Epithelial cell of proximal tubule (primary cell): Measurements from ENCODE around the gene RPS25. TPM values are rescaled to one million over a fixed set of nuclear protein-coding genes. Genes with fewer than 3 reads are reported as not detected.
"Not testable (repeated sequence)": the region's sequence is repeated elsewhere in the genome, so short reads cannot be mapped to it uniquely, and the experiment has no call there.

Experiments
- DNase-seq: peaks from one replicate; pipeline ENCODE4 v3.0.0-alpha.2; 2011; ENCODE audit warnings: low read depth
- H3K4me3 ChIP-seq: 2 replicates; pipeline ENCODE4 v1.5.1; 2011; ENCODE audit warnings: low read depth, mild to moderate bottlenecking, low read length
- CTCF ChIP-seq: conservative IDR thresholded peaks from 2 replicates; pipeline ENCODE4 v1.5.1; 2012; ENCODE audit warnings: low read depth, mild to moderate bottlenecking, low read length
- total RNA-seq: library from RNA; depleted of rRNA; stranded (reverse); fragments of >200 nt; gene quantifications from 2 replicates; pipeline ENCODE4 v1.2.3, GENCODE V29; 2015

RPS25 gene
- total RNA-seq, 1 donor from 2014 or later = 2,833 TPM

DNA sequence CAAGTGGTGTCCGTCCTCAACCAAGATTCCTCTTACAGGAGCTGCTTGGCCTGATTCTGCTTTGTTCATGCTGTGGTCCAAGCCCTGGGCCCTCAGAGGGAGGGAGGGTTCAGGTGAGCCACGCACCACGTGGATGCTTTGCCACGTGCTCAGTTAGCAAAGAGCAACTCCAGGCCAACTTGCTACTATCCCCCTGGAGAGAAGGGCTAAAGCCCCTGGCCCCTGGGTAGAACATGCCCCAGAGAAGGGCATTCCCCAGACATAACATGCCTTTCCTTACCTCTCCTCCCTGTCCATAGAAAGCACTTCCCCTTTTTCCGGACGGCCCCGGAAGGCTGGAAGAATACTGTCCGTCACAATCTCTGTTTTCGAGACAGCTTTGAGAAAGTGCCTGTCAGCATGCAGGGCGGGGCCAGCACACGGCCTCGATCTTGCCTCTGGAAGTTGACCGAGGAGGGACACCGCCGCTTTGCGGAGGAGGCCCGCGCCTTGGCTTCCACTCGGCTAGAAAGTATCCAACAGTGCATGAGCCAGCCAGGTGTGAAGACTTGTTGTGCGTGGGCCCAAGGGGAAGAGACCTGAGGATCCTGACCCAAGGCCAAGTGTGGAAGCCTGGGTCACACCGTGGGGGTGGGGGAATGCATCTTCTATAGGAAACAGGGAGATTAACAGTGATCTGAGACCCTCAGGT, 37.8 kb downstream of the RPS25 start:
- no peak for DNase-seq
- no peak for TF ChIP-seq CTCF

GRCh38 chr11:118979434-118979833, 38.7 kb downstream of the RPS25 start:
- H3K4me3 ChIP-seq = no peak overlapping the region
- no peak for TF ChIP-seq CTCF
- DNase-seq = no peak

More for the DNA sequence above, 37.8 kb downstream of the RPS25 start:
- H3K4me3 ChIP-seq = no peak overlapping the region

DNA sequence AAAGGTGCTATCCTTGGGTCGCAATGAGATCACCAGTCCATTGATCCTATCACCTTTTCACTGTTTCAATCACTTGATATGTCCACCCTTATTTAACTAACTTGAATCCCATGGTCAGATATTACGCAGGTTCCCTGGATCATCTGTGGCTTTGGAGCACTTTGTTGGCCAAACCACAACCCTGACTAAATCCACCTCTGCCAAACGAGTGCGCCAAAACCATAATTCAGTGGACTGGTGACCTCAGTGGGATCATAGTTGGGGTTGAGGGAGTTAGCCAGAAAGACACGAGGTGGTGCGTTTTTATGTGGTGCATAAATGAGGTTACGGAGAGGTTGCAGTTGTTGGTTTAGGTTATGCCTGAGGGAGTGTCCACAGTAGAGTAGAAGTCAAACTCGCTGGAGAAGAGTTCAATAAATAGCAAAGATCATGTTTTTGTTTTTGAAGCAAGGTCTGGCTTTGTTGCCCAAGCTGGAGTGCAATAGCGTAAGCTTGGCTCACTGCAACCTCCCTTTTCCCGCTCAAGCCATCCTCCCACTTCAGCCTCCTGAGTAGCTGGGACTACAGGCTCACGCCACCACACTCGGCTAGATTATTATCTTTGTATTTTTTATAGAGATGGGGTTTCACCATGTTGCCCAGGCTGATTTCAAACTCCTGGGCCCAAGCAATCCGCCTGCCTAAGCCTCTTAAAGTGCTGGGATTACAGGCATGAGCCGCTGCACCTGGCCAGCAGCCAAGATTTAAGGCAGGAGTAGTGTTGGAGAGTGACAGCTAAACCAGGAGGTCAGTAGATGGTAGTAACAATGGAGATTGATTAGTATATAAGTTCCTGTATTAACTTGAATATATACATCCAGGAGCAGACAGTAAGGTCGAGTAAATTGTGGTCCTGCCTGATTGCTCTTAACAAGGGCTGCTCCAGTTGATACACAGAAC, 42.1 kb downstream of the RPS25 start:
- DNase-seq = no peak
- TF ChIP-seq CTCF = no peak
- no peak overlapping the region for H3K4me3 ChIP-seq

- DNase-seq = no peak
Observed at GRCh38 chr11:118973985-118974384, 44.2 kb downstream of the RPS25 start.

GRCh38 chr11:118971646-118972045, 46.5 kb downstream of the RPS25 start, which contains the start of gene FOXR1:
TSS of gene FOXR1 (plus strand) at chr11:118971761. CDS start at chr11:118971932, 171 bp downstream.
- DNase-seq = no peak
- TF ChIP-seq CTCF = no peak
- H3K4me3 ChIP-seq = no peak within 1 kb of the TSS

More at GRCh38 chr11:118973985-118974384, 44.2 kb downstream of the RPS25 start:
- H3K4me3 ChIP-seq = no peak overlapping the region
- TF ChIP-seq CTCF = no peak

DNA sequence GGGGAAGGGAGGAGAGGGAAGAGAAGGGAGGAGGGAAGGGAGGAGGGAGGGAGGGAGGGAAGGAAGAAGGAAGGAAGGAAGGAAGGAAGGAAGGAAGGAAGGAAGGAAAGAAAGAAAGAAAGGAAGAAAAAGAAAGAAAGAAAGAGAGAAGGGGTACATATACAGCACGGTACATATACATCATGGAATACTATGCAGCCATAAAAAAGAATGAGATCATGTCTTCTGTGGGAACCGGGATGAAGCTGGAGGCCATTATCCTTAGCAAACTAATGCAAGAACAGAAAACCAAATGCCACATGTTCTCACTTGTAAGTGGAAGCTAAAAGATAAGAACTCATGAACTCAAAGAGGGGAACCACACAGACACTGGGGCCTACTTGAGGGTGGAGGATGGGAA, 48.6 kb downstream of the RPS25 start:
- not testable (repeated sequence) for H3K4me3 ChIP-seq, DNase-seq

Other genes with a start within 250 kb of the RPS25 start
- 32.6 and 36.5 TPM in 2 replicates for gene DDX6, start 227.2 kb downstream of the RPS25 start, total RNA-seq
- gene CXCR5, start 134.5 kb downstream of the RPS25 start, total RNA-seq = not detected in 2 replicates
- 20.7 and 25.7 TPM in 2 replicates for gene BCL9L, start 92.4 kb downstream of the RPS25 start, total RNA-seq
- 0.14 TPM in 1 of 2 replicates, not detected in the other for gene UPK2, start 62.0 kb downstream of the RPS25 start, total RNA-seq
- gene FOXR1, start 46.6 kb downstream of the RPS25 start, total RNA-seq = not detected in 2 replicates
- gene CENATAC, start 20.2 kb downstream of the RPS25 start, total RNA-seq = 13.0 and 14.1 TPM in 2 replicates
- gene TRAPPC4, start 423 bp upstream of the RPS25 start, total RNA-seq = 116 and 155 TPM in 2 replicates
- 59.2 and 60.0 TPM in 2 replicates for gene SLC37A4, start 12.5 kb upstream of the RPS25 start, total RNA-seq
- gene HYOU1, start 38.9 kb upstream of the RPS25 start, total RNA-seq = 115 and 135 TPM in 2 replicates
- gene VPS11, start 49.5 kb upstream of the RPS25 start, total RNA-seq = 13.1 and 19.2 TPM in 2 replicates
- 17.0 and 37.1 TPM in 2 replicates for gene HMBS, start 66.5 kb upstream of the RPS25 start, total RNA-seq
- gene DPAGT1, start 83.5 kb upstream of the RPS25 start, total RNA-seq = 24.8 and 32.3 TPM in 2 replicates
- gene C2CD2L, start 89.0 kb upstream of the RPS25 start, total RNA-seq = 6.1 and 8.2 TPM in 2 replicates
- 11.9 and 13.7 TPM in 2 replicates for gene HINFP, start 103.2 kb upstream of the RPS25 start, total RNA-seq
- under 0.01 TPM in 1 of 2 replicates, not detected in the other for gene ABCG4, start 130.7 kb upstream of the RPS25 start, total RNA-seq
- 13.2 and 14.7 TPM in 2 replicates for gene NLRX1, start 150.4 kb upstream of the RPS25 start, total RNA-seq
- not detected in 2 replicates for gene NHERF4, start 167.1 kb upstream of the RPS25 start, total RNA-seq
- gene CBL, start 188.0 kb upstream of the RPS25 start, total RNA-seq = 11.2 and 17.4 TPM in 2 replicates